B cell (primary cell): ENCODE measurements around the gene CDK6. TPM values are rescaled to one million over a fixed set of nuclear protein-coding genes. Genes with fewer than 3 reads are reported as not detected.

Source experiments
- ATAC-seq: fragments of 200-7000 bp; cut with Tn5 transposase; one replicate; pipeline ENCODE4 v1.10.0; 2021; ENCODE audit warnings: low read depth, mild to moderate bottlenecking, moderate number of reproducible peaks, moderate library complexity
- CTCF ChIA-PET: fragments of 350-600 bp; sonication (Branson Sonifier 250); formaldehyde crosslinking; loops from one replicate; lab custom pipeline; 2021; ENCODE audit warnings: antibody characterized with exemption, inconsistent platforms; lab: Charles Lee
- POLR2A ChIA-PET: fragments of 350-600 bp; sonication (Branson Sonifier 250); formaldehyde crosslinking; loops from one replicate; lab custom pipeline; 2021; ENCODE audit warnings: antibody characterized with exemption; lab: Charles Lee
- DNase-seq: peaks from one replicate; pipeline ENCODE4 v3.0.0; 2013
- H2AFZ ChIP-seq: 2 replicates; pipeline ENCODE4 v1.6.1; 2012; ENCODE audit warnings: mild to moderate bottlenecking, low read depth, low read length; ENCODE audit not compliant: insufficient read depth, poor library complexity, severe bottlenecking
- H3K27ac ChIP-seq, 2 donors: 1 replicate in 1 of 2; 2 replicates in 1 of 2; pipeline ENCODE4 v1.5.1; 2012 to 2013; ENCODE audit warnings: low read length in 2 of 2, mild to moderate bottlenecking in 2 of 2, moderate library complexity in 1 of 2
- H3K27me3 ChIP-seq, 4 experiments: fragments of 200-600 bp in 1 of 4; sonication (generic) in 1 of 4; replicated peaks in 1 of 4; 1 replicate in 2 of 4; 2 replicates in 2 of 4; pipeline versions ENCODE4 v1.6.1 to v1.7.0; 2013 to 2016; ENCODE audit warnings: low read length in 3 of 4, mild to moderate bottlenecking in 2 of 4, mixed read lengths in 1 of 4, moderate library complexity in 1 of 4; ENCODE audit not compliant: insufficient read depth in 4 of 4, control insufficient read depth in 3 of 4; ENCODE audit errors: control extremely low read depth in 1 of 4
- H3K36me3 ChIP-seq, 2 experiments: replicated peaks in 1 of 2; 1 replicate in 1 of 2; 2 replicates in 1 of 2; pipeline versions ENCODE4 v1.6.1 to v1.7.1; 2013; ENCODE audit warnings: low read length in 1 of 2; ENCODE audit not compliant: insufficient read depth in 2 of 2, control insufficient read depth in 1 of 2; ENCODE audit errors: control extremely low read depth in 1 of 2, extremely low read depth in 1 of 2
- H3K4me1 ChIP-seq, 2 donors: fragments of 200-600 bp in 1 of 2; sonication (generic) in 1 of 2; 1 replicate in 1 of 2; 2 replicates in 1 of 2; pipeline versions ENCODE4 v1.5.1 to v1.6.1; 2013 to 2017; ENCODE audit warnings: low read length in 2 of 2; ENCODE audit not compliant: control insufficient read depth in 2 of 2, insufficient read depth in 2 of 2
- H3K4me2 ChIP-seq: replicated peaks from 2 replicates; pipeline ENCODE3; 2012; ENCODE audit warnings: mild to moderate bottlenecking, low read depth, low read length; ENCODE audit not compliant: poor library complexity, severe bottlenecking
- H3K4me3 ChIP-seq, 5 experiments: fragments of 200-600 bp in 1 of 5; sonication (generic) in 1 of 5; 1 replicate in 3 of 5; 2 replicates in 2 of 5; pipeline versions ENCODE4 v1.5.1 to v1.7.0; 2011 to 2016; ENCODE audit warnings: low read length in 4 of 5, mild to moderate bottlenecking in 4 of 5, low read depth in 2 of 5, control low read depth in 1 of 5, moderate library complexity in 1 of 5; ENCODE audit not compliant: insufficient read depth in 1 of 5; ENCODE audit errors: control extremely low read depth in 1 of 5, extremely low read depth in 1 of 5
- H3K79me2 ChIP-seq: fragments of 200-600 bp; sonication (generic); one replicate; pipeline ENCODE4 v1.6.0; 2016; ENCODE audit warnings: low read length; ENCODE audit not compliant: control insufficient read depth, insufficient read depth
- H3K9ac ChIP-seq: fragments of 200-600 bp; sonication (generic); 2 replicates; pipeline ENCODE4 v1.6.1; 2017; ENCODE audit warnings: mild to moderate bottlenecking, low read length, moderate library complexity
- H3K9me3 ChIP-seq, 3 donors: one replicate each; pipeline versions ENCODE4 v1.6.1 to v1.7.1; 2013; ENCODE audit warnings: low read length in 2 of 3; ENCODE audit not compliant: control insufficient read depth in 2 of 3, insufficient read depth in 1 of 3; ENCODE audit errors: control extremely low read depth in 1 of 3
- H4K20me1 ChIP-seq: 2 replicates; pipeline ENCODE4 v1.6.0; 2012; ENCODE audit warnings: mild to moderate bottlenecking, low read length; ENCODE audit not compliant: insufficient read depth, control insufficient read depth, poor library complexity, severe bottlenecking
- H3K27ac Mint-ChIP-seq: one replicate; pipeline ENCODE4 v1.8.0; 2021; ENCODE audit warnings: mixed read lengths
- H3K27me3 Mint-ChIP-seq: one replicate; pipeline ENCODE4 v1.8.0; 2021; ENCODE audit warnings: mixed read lengths
- H3K4me1 Mint-ChIP-seq: one replicate; pipeline ENCODE4 v1.8.0; 2021; ENCODE audit warnings: mixed read lengths
- H3K4me3 Mint-ChIP-seq: one replicate; pipeline ENCODE4 v1.8.0; 2021; ENCODE audit warnings: mixed read lengths
- H3K9me3 Mint-ChIP-seq: one replicate; pipeline ENCODE4 v1.8.0; 2022; ENCODE audit warnings: mixed read lengths; ENCODE audit not compliant: insufficient read depth
- CTCF ChIP-seq: fragments of 200-600 bp; IDR thresholded peaks from one replicate; pipeline ENCODE4 v1.8.0; 2022; ENCODE audit warnings: antibody characterized with exemption, mild to moderate bottlenecking
- EZH2 ChIP-seq: IDR thresholded peaks from 2 replicates; pipeline ENCODE4 v1.6.1; 2012; ENCODE audit warnings: borderline replicate concordance, low read depth, mild to moderate bottlenecking, moderate library complexity, low read length; ENCODE audit not compliant: insufficient read depth, poor library complexity, severe bottlenecking
- WGBS: methylation state at CpG from one replicate; pipeline ENCODE4 v1.1.5; 2013; ENCODE audit warnings: missing lambda C conversion rate; ENCODE audit not compliant: insufficient coverage; 5-methylcytosine and 5-hydroxymethylcytosine counted together
- intact Hi-C: fragments of 100-400 bp; cut with micrococcal nuclease; formaldehyde crosslinking; loops from one replicate; pipeline ENCODE4 v1.10.0; 2022
- polyA plus RNA-seq: library from polyadenylated mRNA; depleted of rRNA; stranded (reverse); fragments of >200 nt; gene quantifications from 2 replicates; pipeline ENCODE4 v1.2.3, GENCODE V29; 2012
- total RNA-seq, 2 donors: library from RNA; stranded (reverse); fragments of 120-200 nt in 1 of 2; gene quantifications; 1 replicate in 1 of 2; 2 replicates in 1 of 2; pipeline versions ENCODE4 v1.2.3 to v1.2.4, GENCODE V29; 2013 to 2022

CDK6 gene
- total and polyA plus RNA-seq, 2 donors (not counting 1 experiment from before 2014, with no cell fraction given): 3.0 to 14.6 TPM

- Histone ChIP-seq H3K4me1 (peaks cover 6 to 7% of the 10 kb centered on the region in 2 donors), H3K79me2 (no peaks in the 10 kb centered on the region), H3K9me3 (peaks cover 0 to 4% (median 0%) of the 10 kb centered on the region in 3 donors), H3K36me3 (peaks cover 0 to 3% of the 10 kb centered on the region in 2 experiments), H3K27ac (no peak overlapping the region), H4K20me1 (no peaks in the 10 kb centered on the region), H3K9ac (no peak overlapping the region), H3K27me3 (no peaks in the 10 kb centered on the region), H3K4me3 (no peak overlapping the region), H2AFZ (no peak overlapping the region), H3K4me2 (no peak overlapping the region)
- H3K4me3 Mint-ChIP-seq: no peak overlapping the region
- no peak for ATAC-seq
- H3K9me3 Mint-ChIP-seq: peaks cover 4% of the 10 kb centered on the region
- POLR2A ChIA-PET: interaction anchor here (0.7 kb wide), 1 partner anchor 204 kb away, joined by 9 read pairs; no protein-coding TSS in a partner anchor
- TF ChIP-seq CTCF: no peak
- no peak for TF ChIP-seq EZH2
- H3K4me1 Mint-ChIP-seq: peaks cover 29% of the 10 kb centered on the region
- intact Hi-C loops: no loop called here
- H3K27me3 Mint-ChIP-seq: no peaks in the 10 kb centered on the region
- CTCF ChIA-PET: interaction anchor here (0.7 to 2.8 kb wide), 2 partner anchors 12 to 200 kb away, joined by 3 to 16 read pairs; no protein-coding TSS in a partner anchor
- no peak overlapping the region for H3K27ac Mint-ChIP-seq
- no peak for DNase-seq
- no CpG with 5 or more reads among the region's 1 CpG for WGBS
These were observed 203.6 kb downstream of the CDK6 start for GRCh38 chr7:92632791-92633190.

GRCh38 chr7:92631850-92632487 lies 204.4 kb downstream of the CDK6 start:
- CTCF ChIA-PET: interaction anchor here (0.7 to 2.8 kb wide), 3 partner anchors 11 to 201 kb away, joined by 3 to 16 read pairs (median 3); no protein-coding TSS in a partner anchor
- Histone ChIP-seq H2AFZ (no peak overlapping the region), H3K9ac (no peak overlapping the region), H3K4me3 (no peak overlapping the region), H3K4me1 (peaks cover 6 to 7% of the 10 kb centered on the region in 2 donors), H3K9me3 (peaks cover 0 to 4% (median 0%) of the 10 kb centered on the region in 3 donors), H3K4me2 (no peak overlapping the region), H3K79me2 (no peaks in the 10 kb centered on the region), H3K36me3 (peaks cover 0 to 3% of the 10 kb centered on the region in 2 experiments), H4K20me1 (no peaks in the 10 kb centered on the region), H3K27ac (no peak overlapping the region), H3K27me3 (no peaks in the 10 kb centered on the region)
- H3K9me3 Mint-ChIP-seq: peaks cover 4% of the 10 kb centered on the region
- WGBS: no CpG with 5 or more reads among the region's 2 CpGs
- no peak for ATAC-seq
- H3K4me3 Mint-ChIP-seq: no peak overlapping the region
- DNase-seq: no peak
- peaks cover 29% of the 10 kb centered on the region for H3K4me1 Mint-ChIP-seq
- intact Hi-C loops: no loop called here
- no peak for TF ChIP-seq EZH2
- TF ChIP-seq CTCF: no peak
- POLR2A ChIA-PET: interaction anchor here (0.7 kb wide), 1 partner anchor 205 kb away, joined by 9 read pairs; no protein-coding TSS in a partner anchor
- no peak overlapping the region for H3K27ac Mint-ChIP-seq
- H3K27me3 Mint-ChIP-seq: no peaks in the 10 kb centered on the region
